ENCODE results near the gene MGP. TPM values are rescaled to one million over a fixed set of nuclear protein-coding genes. Genes with fewer than 3 reads are reported as not detected.

The MGP gene
- total and polyA plus RNA-seq, 2 of the 8 experiments (the other 6 are each of a cell fraction or from before 2014, with no cell fraction given): not detected

DNA sequence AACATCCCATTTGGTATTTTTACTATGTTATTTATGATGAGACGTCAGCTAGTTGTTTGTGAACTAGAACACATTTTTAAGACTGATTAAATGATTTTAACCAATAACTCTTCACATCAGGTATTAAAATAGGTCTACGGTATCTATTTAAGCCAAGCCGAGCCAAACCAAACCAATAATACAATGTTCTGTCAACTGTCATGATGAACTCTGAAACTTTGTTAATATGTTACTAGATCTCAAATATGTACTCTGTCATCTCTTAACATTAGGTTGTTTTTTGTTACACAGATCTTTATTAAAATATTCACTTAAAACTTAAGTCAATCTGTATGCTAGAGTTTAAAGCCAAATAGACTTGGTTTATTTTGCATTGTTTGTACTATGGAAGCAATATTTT is 43.3 kb downstream of the MGP start:
- H2BK15ac ChIP-seq (ENCODE audit: low read length): no peak overlapping the region
- no peak overlapping the region for H3K27ac ChIP-seq (ENCODE audit: low read depth, low read length)
- no peak overlapping the region for H3K56ac ChIP-seq (replicated peaks; ENCODE audit: insufficient read length, low read depth, low read length)
- no peak overlapping the region for H4K91ac ChIP-seq (replicated peaks; ENCODE audit: insufficient read length, low read length)
- H3K4ac ChIP-seq (replicated peaks; ENCODE audit: insufficient read length, low read depth, low read length): no peak overlapping the region
- no peak overlapping the region for H3K4me3 ChIP-seq (ENCODE audit: extremely low read depth in 1 of 4, insufficient read depth in 2 of 4, low read depth in 3 of 4, low read length in 4 of 4)
- no peak overlapping the region for H3K4me2 ChIP-seq (ENCODE audit: insufficient read depth in 1 of 2, low read depth in 2 of 2, low read length in 2 of 2)
- no peak overlapping the region for H2AFZ ChIP-seq (ENCODE audit: low read length)
- H4K20me1 ChIP-seq (replicated peaks in 1 of 2; ENCODE audit: control insufficient read depth in 1 of 2, insufficient read depth in 2 of 2, low read length in 2 of 2): no peaks in the 10 kb centered on the region
- no peak overlapping the region for H4K5ac ChIP-seq (ENCODE audit: insufficient read length, low read depth, low read length)
- no peaks in the 10 kb centered on the region for H3K9me3 ChIP-seq (ENCODE audit: insufficient read depth in 2 of 2, low read depth in 1 of 2, low read length in 1 of 2)
- H2BK5ac ChIP-seq (ENCODE audit: low read depth, low read length): no peak overlapping the region
- no peak overlapping the region for H3K23ac ChIP-seq (ENCODE audit: insufficient read length)
- no peaks in the 10 kb centered on the region for H3K27me3 ChIP-seq (replicated peaks in 1 of 4; ENCODE audit: control insufficient read depth in 3 of 4, extremely low read depth in 1 of 4, insufficient read depth in 3 of 4, low read length in 3 of 4)
- no peaks in the 10 kb centered on the region for H3K36me3 ChIP-seq (ENCODE audit: control insufficient read depth in 2 of 4, insufficient read depth in 4 of 4, low read length in 3 of 4)
- no peak overlapping the region for H2AK5ac ChIP-seq (ENCODE audit: low read depth, low read length)
- POLR2A ChIA-PET (ENCODE audit: partially characterized antibody): no interaction called here
- H3K23me2 ChIP-seq (ENCODE audit: low read depth, low read length): no peaks in the 10 kb centered on the region
- H3K79me1 ChIP-seq (ENCODE audit: low read depth, low read length): no peaks in the 10 kb centered on the region
- no peak overlapping the region for H4K8ac ChIP-seq (ENCODE audit: extremely low read depth, insufficient read depth, low read length)
- no peak overlapping the region for H2BK12ac ChIP-seq (ENCODE audit: low read depth, low read length)
- CTCF ChIA-PET (ENCODE audit: partially characterized antibody): interaction anchor here (0.6 to 1.2 kb wide), 2 partner anchors 36 to 432 kb away, joined by 3 to 4 read pairs; no protein-coding TSS in a partner anchor
- no peaks in the 10 kb centered on the region for H3K79me2 ChIP-seq (ENCODE audit: control insufficient read depth in 1 of 2, insufficient read depth in 2 of 2, low read length in 2 of 2)
- FAIRE-seq: no peak
- H3K14ac ChIP-seq (ENCODE audit: insufficient read length): no peak overlapping the region
- H3K4me1 ChIP-seq (replicated peaks in 1 of 4; ENCODE audit: control insufficient read depth in 3 of 4, insufficient read depth in 4 of 4, low read length in 3 of 4): no peaks in the 10 kb centered on the region
- no peak for TF ChIP-seq SUZ12 (IDR thresholded peaks at IDR 0.05; ENCODE audit: low read length)
- no peak for TF ChIP-seq RXRA (IDR thresholded peaks at IDR 0.05; ENCODE audit: insufficient read depth, low read depth, low read length)
- no peak for TF ChIP-seq KDM4A (IDR thresholded peaks at IDR 0.05; ENCODE audit: low read depth, low read length, severe bottlenecking)
- no peak for TF ChIP-seq TAF1 (IDR thresholded peaks at IDR 0.05; ENCODE audit: low read depth, low read length)
- TF ChIP-seq JUND (IDR thresholded peaks at IDR 0.05; ENCODE audit: low read length): no peak
- no peak overlapping the region for H3K18ac ChIP-seq (ENCODE audit: extremely low read depth, low read length)
- no peak overlapping the region for H2BK120ac ChIP-seq (replicated peaks; ENCODE audit: low read depth, low read length)
- no peak overlapping the region for H3K9ac ChIP-seq (replicated peaks in 1 of 4; ENCODE audit: extremely low read depth in 1 of 4, low read depth in 3 of 4, low read length in 3 of 4)
- DNase-seq (ENCODE audit: low read depth in 1 of 2, low spot score in 2 of 2): no peak
- no peak overlapping the region for H2BK20ac ChIP-seq (ENCODE audit: low read length)
- WGBS, 2 experiments (ENCODE audit: extremely low coverage in 1 of 2, insufficient coverage in 1 of 2, insufficient read length in 1 of 2, insufficient replicate concordance in 2 of 2, low coverage in 1 of 2, low lambda C conversion rate in 2 of 2, missing lambda C conversion rate in 1 of 2): 96% methylated on average over 3 of the region's 3 CpGs; no CpG with 5 or more reads in 1 of the 2 experiments

Measured in H1 (cell line).